GM18870 (cell line): Measurements from ENCODE around the gene JMJD8.

Source experiments
- ATAC-seq: cut with Tn5 transposase; IDR thresholded peaks from one replicate; pipeline ENCODE4 v1.9.1; 2021; ENCODE audit warnings: moderate library complexity; ENCODE audit not compliant: unreplicated experiment

Gene JMJD8

GRCh38 chr16:642189-643049, 41.7 kb downstream of the JMJD8 start:
- ATAC-seq: no peak

GRCh38 chr16:641326-642188, 42.6 kb downstream of the JMJD8 start, which contains the start of gene MCRIP2:
Gene MCRIP2, plus strand, starts transcription at chr16:641828. Its CDS starts 164 bp downstream, at chr16:641992.
- ATAC-seq: no peak

- ATAC-seq: no peak
These were observed 43.5 kb downstream of the JMJD8 start for GRCh38 chr16:640614-641013.

GRCh38 chr16:638836-639235, 45.3 kb downstream of the JMJD8 start:
- ATAC-seq: no peak

- no peak for ATAC-seq
These were observed 46.0 kb downstream of the JMJD8 start for GRCh38 chr16:638034-638543.

GRCh38 chr16:637081-638018, 46.8 kb downstream of the JMJD8 start:
- no peak for ATAC-seq

- peak; percentile 49 for ATAC-seq
These were observed 47.7 kb downstream of the JMJD8 start, which contains the start of gene METTL26 for GRCh38 chr16:636206-637080. Gene METTL26, minus strand, starts transcription at chr16:636305. Its CDS starts 15 bp downstream, at chr16:636290.

- ATAC-seq: no peak
These were observed 48.4 kb downstream of the JMJD8 start for GRCh38 chr16:635573-636205.

- ATAC-seq: no peak
These were observed 49.1 kb downstream of the JMJD8 start for GRCh38 chr16:634996-635395.

- ATAC-seq: no peak
These were observed 50.0 kb downstream of the JMJD8 start for GRCh38 chr16:634051-634670.

- no peak for ATAC-seq
These were observed 50.6 kb downstream of the JMJD8 start for GRCh38 chr16:633336-634050.

GRCh38 chr16:632486-633335, 51.4 kb downstream of the JMJD8 start:
- ATAC-seq: no peak

- no peak for ATAC-seq
These were observed 52.3 kb downstream of the JMJD8 start for GRCh38 chr16:631808-632358.
